Suprapubic skin (tissue), 4 donors: ENCODE data around the gene EPHB1. TPM values are rescaled to one million over a fixed set of nuclear protein-coding genes. Genes with fewer than 3 reads are reported as not detected.

Experiments used
- DNase-seq, 2 donors: peaks; one replicate each; pipeline ENCODE4 v3.0.0-alpha.2; 2019; ENCODE audit warnings: low spot score in 2 of 2
- H3K27ac ChIP-seq: fragments of 200-600 bp; sonication (generic); one replicate; pipeline ENCODE4 v1.5.1; 2019
- H3K27me3 ChIP-seq: fragments of 200-600 bp; sonication (generic); one replicate; pipeline ENCODE4 v1.5.1; 2019
- H3K36me3 ChIP-seq: fragments of 200-600 bp; sonication (generic); one replicate; pipeline ENCODE4 v1.5.1; 2019
- H3K4me1 ChIP-seq: fragments of 200-600 bp; sonication (generic); one replicate; pipeline ENCODE4 v1.5.1; 2019
- H3K4me3 ChIP-seq: fragments of 200-600 bp; sonication (generic); one replicate; pipeline ENCODE4 v1.5.1; 2019; ENCODE audit warnings: mild to moderate bottlenecking
- H3K9me3 ChIP-seq: fragments of 200-600 bp; sonication (generic); one replicate; pipeline ENCODE4 v1.5.1; 2019
- CTCF ChIP-seq, 2 donors: fragments of 200-600 bp in 1 of 2; fragments of 450-650 bp in 1 of 2; sonication (generic) in 1 of 2; IDR thresholded peaks; one replicate each; pipeline ENCODE4 v1.5.1; 2016 to 2019; ENCODE audit warnings: antibody characterized with exemption in 2 of 2, mild to moderate bottlenecking in 1 of 2, moderate library complexity in 1 of 2
- EP300 ChIP-seq: sonication (generic); formaldehyde crosslinking; IDR thresholded peaks from one replicate; pipeline ENCODE4 v1.6.1; 2017; ENCODE audit warnings: antibody characterized with exemption
- POLR2A ChIP-seq, 2 donors: fragments of 450-650 bp; IDR thresholded peaks; one replicate each; pipeline ENCODE4 v1.6.1; 2017; ENCODE audit warnings: antibody characterized with exemption in 2 of 2, mild to moderate bottlenecking in 2 of 2, moderate library complexity in 2 of 2
- POLR2AphosphoS5 ChIP-seq, 3 donors: sonication (generic); formaldehyde crosslinking; IDR thresholded peaks; one replicate each; pipeline ENCODE4 v1.6.1; 2017; ENCODE audit warnings: antibody characterized with exemption in 3 of 3
- WGBS: methylation state at CpG from one replicate; pipeline ENCODE4 v1.1.5; 2018; 5-methylcytosine and 5-hydroxymethylcytosine counted together
- total RNA-seq, 4 donors: library from RNA; depleted of rRNA; stranded (reverse); fragments of >200 nt; gene quantifications; one replicate each; pipeline ENCODE4 v1.1.0, GENCODE V29; 2016

Gene EPHB1
- total RNA-seq, 4 donors from 2014 or later, result 8.5 to 30.7 (median 18.5) TPM

- 82% methylated on average over 3 of the region's 3 CpGs for WGBS
Observed at GRCh38 chr3:135263331-135263730, 468.3 kb downstream of the EPHB1 start.

GRCh38 chr3:135267487-135267886, 472.4 kb downstream of the EPHB1 start:
- WGBS, result 81% methylated on average over 6 of the region's 6 CpGs
- DNase-seq, result no peak
- H3K27ac ChIP-seq, result no peak overlapping the region
- H3K4me3 ChIP-seq, result no peak overlapping the region
- H3K36me3 ChIP-seq, result no peaks in the 10 kb centered on the region
- no peaks in the 10 kb centered on the region for H3K9me3 ChIP-seq
- no peaks in the 10 kb centered on the region for H3K27me3 ChIP-seq
- no peak for TF ChIP-seq EP300
- TF ChIP-seq POLR2A (IDR thresholded peaks at IDR 0.05), result no peak
- TF ChIP-seq CTCF (IDR thresholded peaks at IDR 0.05), result no peak
- TF ChIP-seq POLR2AphosphoS5 (IDR thresholded peaks at IDR 0.05), result no peak
- H3K4me1 ChIP-seq, result no peaks in the 10 kb centered on the region

More at GRCh38 chr3:135263331-135263730, 468.3 kb downstream of the EPHB1 start:
- Histone ChIP-seq H3K36me3 (no peaks in the 10 kb centered on the region), H3K27ac (no peak overlapping the region), H3K27me3 (no peaks in the 10 kb centered on the region), H3K9me3 (no peaks in the 10 kb centered on the region), H3K4me1 (no peaks in the 10 kb centered on the region), H3K4me3 (no peak overlapping the region)
- TF ChIP-seq EP300, result no peak
- no peak for TF ChIP-seq POLR2AphosphoS5 (IDR thresholded peaks at IDR 0.05)
- no peak for TF ChIP-seq POLR2A (IDR thresholded peaks at IDR 0.05)
- TF ChIP-seq CTCF (IDR thresholded peaks at IDR 0.05), result no peak
- DNase-seq, result no peak

DNA sequence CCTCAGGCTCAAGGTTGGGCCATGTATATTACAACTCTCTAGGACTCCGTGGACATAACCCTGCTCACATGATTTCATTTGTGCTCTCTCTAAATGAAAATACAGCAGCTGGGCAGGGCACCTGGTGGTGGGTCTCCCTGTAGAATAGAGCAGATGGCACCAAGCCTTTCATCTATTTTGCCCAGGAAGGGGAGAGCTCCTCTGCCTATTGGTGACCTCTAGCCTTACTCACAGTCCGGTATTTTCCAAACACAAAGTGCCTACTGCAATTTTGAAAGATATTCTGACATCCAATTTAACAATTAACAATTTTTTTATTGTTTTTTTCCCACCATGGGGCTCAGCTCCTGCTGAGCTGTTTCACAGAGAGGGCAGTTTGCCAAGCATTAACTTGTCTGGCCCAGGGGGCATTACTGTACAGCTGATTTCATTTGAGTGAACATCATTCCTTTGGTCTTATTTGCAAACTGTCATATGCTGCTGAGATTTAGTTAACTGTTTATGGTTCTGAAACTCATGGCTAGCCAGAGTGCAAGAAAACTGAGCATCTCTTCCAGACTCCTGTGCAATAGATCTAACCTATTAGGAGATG, 474.0 kb downstream of the EPHB1 start:
- Histone ChIP-seq H3K27me3 (no peaks in the 10 kb centered on the region), H3K4me1 (no peaks in the 10 kb centered on the region), H3K27ac (no peak overlapping the region), H3K4me3 (no peak overlapping the region), H3K36me3 (no peaks in the 10 kb centered on the region), H3K9me3 (no peaks in the 10 kb centered on the region)
- TF ChIP-seq POLR2A (IDR thresholded peaks at IDR 0.05) (no peak), CTCF (IDR thresholded peaks at IDR 0.05) (no peak), EP300 (no peak), POLR2AphosphoS5 (IDR thresholded peaks at IDR 0.05) (no peak)
- DNase-seq, result no peak
- 48% methylated on average over 2 of the region's 2 CpGs for whole genome bisulfite sequencing

DNA sequence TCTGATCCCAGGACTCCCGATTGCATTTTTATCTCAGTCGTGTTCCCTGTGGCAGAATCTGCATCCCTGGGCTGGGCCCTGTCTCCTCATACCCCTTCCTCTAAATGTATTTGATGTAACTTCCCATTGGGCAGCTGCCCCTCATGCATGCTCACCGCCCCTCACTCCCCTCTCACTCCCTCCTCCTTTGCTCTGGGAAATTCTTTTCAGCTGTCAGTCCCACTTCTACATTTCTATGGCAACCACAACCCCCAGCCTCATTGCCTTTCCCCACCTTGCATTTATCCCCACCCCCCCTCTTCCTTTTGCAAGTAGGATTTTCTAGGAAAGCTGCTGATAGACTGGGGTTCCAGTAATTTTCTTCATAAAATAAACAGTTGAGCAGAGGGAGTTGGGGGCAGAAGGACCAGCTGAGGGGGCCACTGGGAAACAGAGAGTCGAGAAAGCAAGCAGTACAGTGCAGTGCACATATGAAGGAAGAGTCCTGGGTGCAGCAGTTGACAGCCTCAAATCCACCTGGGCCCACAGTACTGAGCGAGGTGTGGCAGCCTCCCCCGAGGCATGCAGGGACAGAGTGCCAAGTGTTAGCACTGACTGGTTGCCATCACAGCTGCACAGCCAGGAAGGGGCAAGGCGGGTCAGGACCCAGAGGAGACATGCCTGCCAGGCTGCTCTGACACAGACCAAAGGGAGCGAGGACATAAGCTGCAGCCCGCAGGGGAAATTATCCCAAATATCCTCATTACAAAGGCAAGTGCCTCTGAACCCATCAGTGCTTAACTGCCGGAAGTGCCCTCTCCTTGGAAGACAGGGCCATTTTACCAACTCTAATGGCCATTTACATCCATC, 476.3 kb downstream of the EPHB1 start:
- Histone ChIP-seq H3K4me1 (no peaks in the 10 kb centered on the region), H3K27ac (no peak overlapping the region), H3K27me3 (no peaks in the 10 kb centered on the region), H3K36me3 (no peaks in the 10 kb centered on the region), H3K9me3 (no peaks in the 10 kb centered on the region), H3K4me3 (no peak overlapping the region)
- no peak for TF ChIP-seq POLR2AphosphoS5 (IDR thresholded peaks at IDR 0.05)
- no peak for TF ChIP-seq POLR2A (IDR thresholded peaks at IDR 0.05)
- no peak for TF ChIP-seq EP300
- no peak for TF ChIP-seq CTCF (IDR thresholded peaks at IDR 0.05)
- WGBS, result 49% methylated on average over 6 of the region's 10 CpGs
- no peak for DNase-seq

DNA sequence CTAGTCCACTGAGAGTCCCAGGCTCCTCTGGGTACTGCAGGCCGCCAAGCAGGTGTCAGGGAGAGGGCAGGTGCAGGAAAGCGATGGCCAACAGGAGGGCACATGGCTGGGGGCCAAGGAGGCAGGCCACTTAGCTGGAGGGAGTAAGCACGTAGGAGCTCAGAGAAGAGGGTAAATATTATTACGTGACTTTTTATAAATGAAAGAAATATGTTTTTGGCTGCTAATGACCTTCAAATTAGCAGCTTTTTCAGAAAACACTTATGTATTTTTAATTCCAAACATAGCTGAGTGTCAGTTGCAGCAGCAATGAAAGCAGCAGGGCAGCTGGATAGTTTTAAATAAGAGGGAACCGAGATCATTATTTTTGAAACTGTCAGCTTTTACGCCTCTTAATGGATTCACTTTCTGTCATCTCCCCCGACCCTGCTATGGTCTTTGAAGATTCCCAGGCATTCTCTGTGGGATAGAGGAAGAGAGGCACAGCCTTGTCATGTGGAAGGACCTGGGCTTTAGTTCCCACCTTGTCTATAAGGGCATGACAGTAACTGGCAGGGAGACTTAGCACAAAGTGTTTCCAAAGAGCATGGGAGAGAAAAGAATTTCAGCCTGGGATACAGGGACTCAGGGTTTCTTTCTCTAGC, 477.1 kb downstream of the EPHB1 start:
- Histone ChIP-seq H3K4me1 (no peaks in the 10 kb centered on the region), H3K27me3 (no peaks in the 10 kb centered on the region), H3K4me3 (no peak overlapping the region), H3K36me3 (no peaks in the 10 kb centered on the region), H3K27ac (no peak overlapping the region), H3K9me3 (no peaks in the 10 kb centered on the region)
- no peak for DNase-seq
- TF ChIP-seq POLR2A (IDR thresholded peaks at IDR 0.05), result no peak
- TF ChIP-seq CTCF (IDR thresholded peaks at IDR 0.05), result no peak
- TF ChIP-seq POLR2AphosphoS5 (IDR thresholded peaks at IDR 0.05), result no peak
- TF ChIP-seq EP300, result no peak
- WGBS, result 44% methylated on average over 7 of the region's 7 CpGs
